HG03280 (cell line): ENCODE measurements around the gene FOLR1.
"Not testable (repeated sequence)": the region's sequence is repeated elsewhere in the genome, so short reads cannot be mapped to it uniquely, and the experiment has no call there.

Source experiments
- ATAC-seq: cut with Tn5 transposase; IDR thresholded peaks from one replicate; pipeline ENCODE4 v1.9.1; 2021; ENCODE audit warnings: mild to moderate bottlenecking, moderate library complexity; ENCODE audit not compliant: unreplicated experiment

Gene FOLR1

DNA sequence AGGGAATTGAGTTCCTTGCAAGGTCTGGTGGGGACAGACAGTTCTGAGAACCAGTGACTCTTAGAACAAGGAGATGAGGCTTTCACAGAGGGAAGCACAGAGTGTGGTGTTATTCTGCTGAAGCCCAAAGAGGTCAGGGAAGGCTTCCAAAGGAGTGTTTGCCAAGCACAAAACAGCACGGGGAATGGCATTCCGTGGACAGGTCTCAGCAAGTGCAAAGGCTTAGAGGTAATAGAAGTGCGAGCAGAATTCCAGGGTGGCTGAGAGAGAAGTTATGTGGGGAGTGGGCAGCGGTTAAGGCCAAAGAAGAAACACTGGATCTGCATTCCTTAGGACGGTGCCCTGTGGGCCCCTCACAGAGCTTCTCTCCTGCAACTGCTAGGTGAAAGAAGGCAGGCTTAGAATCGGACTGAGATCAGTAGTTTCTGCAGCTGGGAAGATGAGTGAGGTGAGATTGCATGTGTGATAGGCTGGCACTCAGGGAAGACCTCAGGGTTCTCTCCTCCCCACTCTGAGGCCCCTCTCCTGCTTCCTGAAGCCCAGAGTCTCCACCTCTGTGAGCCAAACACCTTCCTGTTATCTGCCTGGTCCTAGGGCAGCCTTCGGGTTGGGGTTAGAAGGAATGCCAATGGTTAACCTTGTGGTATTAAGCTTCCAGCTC, 10.9 kb upstream of the FOLR1 start:
- not testable (repeated sequence) for ATAC-seq

GRCh38 chr11:72181553-72181958, 10.4 kb upstream of the FOLR1 start:
- ATAC-seq: not testable (repeated sequence)

- ATAC-seq: no peak
Observed at GRCh38 chr11:72188267-72188666, 3.7 kb upstream of the FOLR1 start.

DNA sequence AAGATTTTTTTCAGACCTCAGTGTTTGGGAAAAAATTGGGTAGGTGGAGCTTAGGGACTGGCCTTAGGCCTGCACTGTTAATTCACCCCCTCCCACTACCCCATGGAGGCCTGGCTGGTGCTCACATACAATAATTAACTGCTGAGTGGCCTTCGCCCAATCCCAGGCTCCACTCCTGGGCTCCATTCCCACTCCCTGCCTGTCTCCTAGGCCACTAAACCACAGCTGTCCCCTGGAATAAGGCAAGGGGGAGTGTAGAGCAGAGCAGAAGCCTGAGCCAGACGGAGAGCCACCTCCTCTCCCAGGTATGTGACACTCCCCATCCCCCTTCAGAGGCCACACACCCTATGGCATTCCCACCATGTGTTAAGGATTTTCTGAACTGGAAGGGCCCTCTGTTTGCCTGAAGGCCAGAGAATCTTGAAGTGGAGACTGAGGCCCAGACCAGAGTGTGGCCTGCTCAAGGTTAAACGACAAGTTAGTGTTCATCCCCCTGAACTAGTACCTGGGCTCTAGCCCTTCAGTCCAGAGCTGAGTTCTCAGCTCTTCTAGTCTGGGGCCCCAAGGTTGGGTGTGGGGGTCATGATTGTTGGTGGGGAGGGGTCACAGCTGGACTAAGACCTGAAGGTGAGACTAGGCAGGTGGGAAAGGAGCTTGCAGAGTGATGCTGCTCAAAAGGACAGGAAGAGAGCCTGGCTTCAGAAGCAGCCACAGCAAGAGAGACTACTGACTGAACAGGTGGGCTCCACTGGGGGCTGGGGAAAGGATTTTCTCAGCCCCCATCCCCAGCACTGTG, 2.3 kb upstream of the FOLR1 start:
- no peak for ATAC-seq

DNA sequence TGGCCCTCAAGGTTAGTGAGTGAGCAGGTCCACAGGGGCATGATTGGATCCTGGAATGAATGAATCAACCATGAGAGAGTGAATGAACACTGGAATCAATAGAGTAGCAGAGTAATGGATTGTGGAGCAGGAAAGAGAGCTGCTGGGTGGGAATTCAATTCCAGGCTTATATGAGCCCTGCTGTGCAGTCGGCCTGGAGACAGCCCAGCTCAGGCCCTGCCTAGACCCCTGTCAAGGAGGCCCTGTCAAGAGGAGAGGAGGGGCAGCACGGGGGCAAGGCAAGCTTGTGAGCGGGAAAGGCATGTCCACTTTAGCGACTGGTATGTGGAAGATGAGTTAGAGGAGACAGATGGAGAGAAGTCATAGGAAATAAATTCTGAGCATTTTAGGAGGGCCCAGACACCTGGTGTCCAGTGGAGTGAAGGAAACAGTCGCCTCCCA, 1.3 kb upstream of the FOLR1 start:
- no peak for ATAC-seq

DNA sequence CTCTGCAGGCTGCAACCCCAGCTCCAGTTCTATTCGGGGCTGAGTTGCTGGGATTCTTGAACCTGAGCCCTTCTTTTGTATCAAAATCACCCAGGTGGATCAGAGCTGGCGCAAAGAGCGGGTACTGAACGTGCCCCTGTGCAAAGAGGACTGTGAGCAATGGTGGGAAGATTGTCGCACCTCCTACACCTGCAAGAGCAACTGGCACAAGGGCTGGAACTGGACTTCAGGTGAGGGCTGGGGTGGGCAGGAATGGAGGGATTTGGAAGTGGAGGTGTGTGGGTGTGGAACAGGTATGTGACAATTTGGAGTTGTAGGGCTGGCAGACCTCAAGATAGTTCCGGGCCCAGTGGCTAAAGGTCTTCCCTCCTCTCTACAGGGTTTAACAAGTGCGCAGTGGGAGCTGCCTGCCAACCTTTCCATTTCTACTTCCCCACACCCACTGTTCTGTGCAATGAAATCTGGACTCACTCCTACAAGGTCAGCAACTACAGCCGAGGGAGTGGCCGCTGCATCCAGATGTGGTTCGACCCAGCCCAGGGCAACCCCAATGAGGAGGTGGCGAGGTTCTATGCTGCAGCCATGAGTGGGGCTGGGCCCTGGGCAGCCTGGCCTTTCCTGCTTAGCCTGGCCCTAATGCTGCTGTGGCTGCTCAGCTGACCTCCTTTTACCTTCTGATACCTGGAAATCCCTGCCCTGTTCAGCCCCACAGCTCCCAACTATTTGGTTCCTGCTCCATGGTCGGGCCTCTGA, 3.8 kb downstream of the FOLR1 start:
- ATAC-seq: no peak

GRCh38 chr11:72201445-72201844, 9.5 kb downstream of the FOLR1 start:
- not testable (repeated sequence) for ATAC-seq

GRCh38 chr11:72202571-72202970, 10.6 kb downstream of the FOLR1 start:
- no peak for ATAC-seq

GRCh38 chr11:72203163-72203562, 11.2 kb downstream of the FOLR1 start:
- ATAC-seq: no peak

- ATAC-seq: no peak
Observed at GRCh38 chr11:72204886-72205285, 12.9 kb downstream of the FOLR1 start.

DNA sequence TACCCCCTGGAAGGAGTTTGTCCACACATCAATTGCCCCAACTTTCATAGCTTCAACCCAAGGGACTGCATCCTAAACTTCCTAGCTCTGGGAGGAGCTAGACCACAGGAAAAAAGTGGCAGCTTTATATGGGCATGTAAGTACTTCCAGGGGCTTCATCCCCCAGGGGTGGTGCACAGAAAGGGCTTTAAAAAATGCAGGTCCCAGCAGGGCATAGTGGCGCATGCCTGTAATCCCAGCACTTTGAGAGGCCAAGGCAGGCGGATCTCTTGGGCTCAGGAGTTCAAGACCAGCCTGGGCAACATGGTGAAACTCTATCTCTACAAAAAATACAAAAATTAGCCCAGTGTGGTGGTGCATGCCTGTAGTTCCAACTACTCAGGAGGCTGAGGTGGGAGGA, 14.9 kb downstream of the FOLR1 start:
- not testable (repeated sequence) for ATAC-seq

GRCh38 chr11:72208281-72208680, 16.3 kb downstream of the FOLR1 start:
- no peak for ATAC-seq

DNA sequence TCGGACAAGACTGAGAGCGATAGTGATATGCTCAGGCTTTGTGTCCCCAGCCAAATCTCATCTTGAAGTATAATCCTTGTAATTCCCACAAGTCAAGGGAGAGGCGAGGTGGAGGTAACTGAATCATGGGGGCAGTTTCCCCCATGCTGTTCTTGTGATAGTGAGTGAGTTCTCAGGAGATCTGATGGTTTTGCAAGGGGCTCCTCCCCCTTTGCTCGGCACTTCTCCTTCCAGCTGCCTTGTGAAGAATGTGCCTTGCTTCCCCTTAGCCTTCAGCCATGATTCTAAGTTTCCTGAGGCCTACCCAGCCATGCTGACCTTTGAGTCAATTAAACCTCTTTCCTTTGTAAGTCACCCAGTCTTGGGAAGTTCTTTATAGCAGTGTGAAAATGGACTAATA, 17.2 kb downstream of the FOLR1 start:
- no peak for ATAC-seq

DNA sequence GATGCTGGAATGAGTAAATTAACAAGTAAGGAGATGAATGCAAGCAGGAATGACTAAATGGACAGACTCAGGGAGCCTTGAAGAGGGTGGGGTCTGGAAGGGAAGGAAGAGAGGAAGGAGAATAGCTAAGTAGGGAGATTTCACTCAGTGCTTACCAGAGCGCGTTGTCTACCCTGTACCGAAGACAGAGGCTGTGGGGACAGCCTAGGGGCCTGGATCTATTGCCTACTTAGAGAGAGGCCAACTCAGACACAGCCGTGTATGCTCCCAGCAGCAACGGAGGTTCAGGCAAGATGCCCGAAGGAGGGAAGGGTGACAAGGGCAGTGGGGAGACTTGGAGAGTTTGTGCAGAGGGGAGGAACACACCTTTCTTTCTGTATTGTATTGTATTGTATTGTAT, 24.7 kb downstream of the FOLR1 start, which contains the start of gene FOLR2:
TSS of gene FOLR2 (plus strand) at position 157 of the 400 bp plus-strand sequence. CDS start 1,791 bp downstream, outside the sequence.
- ATAC-seq: no peak

GRCh38 chr11:72217841-72218240, 25.9 kb downstream of the FOLR1 start:
- no peak for ATAC-seq

DNA sequence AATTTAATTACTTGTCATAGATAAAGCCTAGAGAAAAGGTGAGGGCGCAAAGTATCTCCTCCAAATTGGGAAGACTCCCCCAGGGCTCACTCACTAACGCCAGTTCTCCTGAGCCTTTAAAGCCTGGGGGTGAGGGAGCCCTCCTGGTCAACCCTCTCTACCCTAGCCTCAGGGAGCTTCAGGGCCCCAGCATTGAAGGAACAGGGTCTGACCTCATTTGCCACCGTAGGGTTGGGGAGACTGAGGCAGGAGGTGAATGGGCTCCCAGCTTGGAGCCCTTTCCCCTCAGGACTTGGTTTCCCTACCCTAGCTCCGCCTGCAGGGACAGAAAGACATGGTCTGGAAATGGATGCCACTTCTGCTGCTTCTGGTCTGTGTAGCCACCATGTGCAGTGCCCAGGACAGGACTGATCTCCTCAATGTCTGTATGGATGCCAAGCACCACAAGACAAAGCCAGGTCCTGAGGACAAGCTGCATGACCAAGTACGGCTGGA, 26.4 kb downstream of the FOLR1 start:
- no peak for ATAC-seq

DNA sequence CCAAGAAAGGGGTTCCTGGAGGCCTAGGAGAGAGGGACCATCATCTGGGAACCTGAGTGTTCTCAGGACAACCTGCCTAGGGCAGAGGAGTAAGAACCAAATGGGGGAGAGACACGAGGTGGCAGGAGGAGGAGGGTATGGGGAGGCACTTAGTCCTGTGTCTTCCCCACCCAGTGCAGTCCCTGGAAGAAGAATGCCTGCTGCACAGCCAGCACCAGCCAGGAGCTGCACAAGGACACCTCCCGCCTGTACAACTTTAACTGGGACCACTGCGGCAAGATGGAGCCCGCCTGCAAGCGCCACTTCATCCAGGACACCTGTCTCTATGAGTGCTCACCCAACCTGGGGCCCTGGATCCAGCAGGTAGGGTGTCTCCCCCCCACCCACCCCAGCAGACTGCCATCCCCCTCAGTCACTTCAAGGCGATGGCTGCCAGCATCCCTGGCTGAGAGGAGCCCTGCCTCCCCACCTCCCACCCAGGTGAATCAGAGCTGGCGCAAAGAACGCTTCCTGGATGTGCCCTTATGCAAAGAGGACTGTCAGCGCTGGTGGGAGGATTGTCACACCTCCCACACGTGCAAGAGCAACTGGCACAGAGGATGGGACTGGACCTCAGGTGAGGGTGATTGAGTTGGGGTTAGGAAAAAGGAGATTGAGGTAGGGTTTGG, 28.9 kb downstream of the FOLR1 start:
- ATAC-seq: no peak

DNA sequence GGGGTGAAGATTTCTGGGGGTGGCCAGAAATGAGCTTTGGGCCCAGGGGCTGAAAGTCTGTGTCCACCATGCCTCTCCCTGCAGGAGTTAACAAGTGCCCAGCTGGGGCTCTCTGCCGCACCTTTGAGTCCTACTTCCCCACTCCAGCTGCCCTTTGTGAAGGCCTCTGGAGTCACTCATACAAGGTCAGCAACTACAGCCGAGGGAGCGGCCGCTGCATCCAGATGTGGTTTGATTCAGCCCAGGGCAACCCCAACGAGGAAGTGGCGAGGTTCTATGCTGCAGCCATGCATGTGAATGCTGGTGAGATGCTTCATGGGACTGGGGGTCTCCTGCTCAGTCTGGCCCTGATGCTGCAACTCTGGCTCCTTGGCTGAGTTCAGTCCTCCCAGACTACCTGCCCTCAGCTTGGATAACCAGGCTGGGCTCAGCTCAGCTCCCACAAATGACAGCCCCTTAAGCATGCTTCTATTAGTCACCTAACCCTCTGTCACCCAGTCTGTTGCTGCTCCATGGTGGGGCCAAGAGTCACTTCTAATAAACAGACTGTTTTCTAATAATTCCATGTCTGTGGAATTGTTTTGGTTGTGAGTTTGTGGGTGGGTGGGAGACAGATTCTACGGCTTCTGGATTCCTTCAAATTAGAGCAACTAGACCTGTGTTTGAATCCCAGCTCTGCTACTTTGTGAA, 29.6 kb downstream of the FOLR1 start:
- ATAC-seq: no peak

DNA sequence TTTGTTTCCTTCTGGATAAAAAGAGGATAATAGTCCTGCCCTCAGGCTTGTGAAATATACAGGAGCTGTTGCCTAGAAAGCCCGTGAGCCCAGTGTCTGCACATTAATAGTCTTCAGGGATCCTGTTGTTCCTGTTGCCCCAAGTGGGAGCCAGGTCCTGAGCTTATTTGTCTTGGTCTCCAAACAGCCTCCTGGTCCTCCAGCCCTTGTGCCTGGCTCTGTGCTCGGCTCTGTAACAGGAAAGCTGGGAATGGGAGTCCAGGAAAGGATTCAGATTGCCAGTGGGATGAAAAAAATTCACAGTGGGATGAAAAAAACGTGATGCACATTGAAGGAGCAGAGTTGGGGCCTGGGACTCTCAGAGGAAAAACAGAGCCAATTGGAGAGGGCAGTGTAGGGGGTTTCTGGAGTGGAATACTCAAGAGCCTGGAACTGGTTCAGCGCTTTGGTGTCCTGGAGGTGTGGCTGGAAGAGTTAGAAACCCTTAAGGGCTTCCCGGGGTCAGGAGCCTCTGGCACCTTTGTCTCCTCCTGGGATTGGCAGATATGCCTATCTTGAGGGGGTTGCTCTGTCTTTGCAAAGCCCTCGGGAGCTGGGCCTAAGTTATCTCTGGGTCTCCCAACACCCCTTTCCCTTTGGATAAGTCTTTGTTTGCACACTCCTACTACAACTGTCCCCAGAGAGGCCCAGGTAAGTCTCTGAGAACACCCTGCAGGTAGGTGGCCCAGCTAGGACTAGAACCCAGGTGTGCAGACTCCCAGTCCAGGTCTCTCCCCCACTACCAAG, 30.4 kb downstream of the FOLR1 start:
- ATAC-seq: no peak
